IPS-11a (cell line): ENCODE results near the gene CACNG8.

Source experiments
- H3K4me3 ChIP-seq: one replicate; pipeline ENCODE4 v1.5.1; 2013; ENCODE audit warnings: low read depth, low read length, control low read depth

The CACNG8 gene

GRCh38 chr19:53992211-53992610 is 29.5 kb downstream of the CACNG8 start:
- no peak overlapping the region for H3K4me3 ChIP-seq

- H3K4me3 ChIP-seq: no peak overlapping the region
These were observed 30.1 kb downstream of the CACNG8 start for GRCh38 chr19:53992815-53993214.

GRCh38 chr19:53993448-53993847 is 30.7 kb downstream of the CACNG8 start:
- no peak overlapping the region for H3K4me3 ChIP-seq

GRCh38 chr19:53994811-53995210 is 32.1 kb downstream of the CACNG8 start:
- H3K4me3 ChIP-seq: no peak overlapping the region

GRCh38 chr19:53998223-53998622 is 35.5 kb downstream of the CACNG8 start:
- H3K4me3 ChIP-seq: no peak overlapping the region

- H3K4me3 ChIP-seq: no peak overlapping the region
These were observed 37.0 kb downstream of the CACNG8 start for GRCh38 chr19:53999694-54000093.

- no peak overlapping the region for H3K4me3 ChIP-seq
These were observed 38.8 kb downstream of the CACNG8 start for GRCh38 chr19:54001496-54001895.

- no peak overlapping the region for H3K4me3 ChIP-seq
These were observed 40.0 kb downstream of the CACNG8 start for GRCh38 chr19:54002495-54003315.

- no peak overlapping the region for H3K4me3 ChIP-seq
These were observed 46.7 kb downstream of the CACNG8 start for GRCh38 chr19:54009440-54009839.

- H3K4me3 ChIP-seq: no peak overlapping the region
These were observed 47.7 kb downstream of the CACNG8 start for GRCh38 chr19:54010474-54010873.

GRCh38 chr19:54011507-54012211 is 48.9 kb downstream of the CACNG8 start:
- no peak overlapping the region for H3K4me3 ChIP-seq

- H3K4me3 ChIP-seq: no peak overlapping the region
These were observed 51.1 kb downstream of the CACNG8 start for GRCh38 chr19:54013866-54014265.

- H3K4me3 ChIP-seq: no peak overlapping the region
These were observed 52.3 kb downstream of the CACNG8 start for GRCh38 chr19:54014920-54015560.

- no peak overlapping the region for H3K4me3 ChIP-seq
These were observed 54.5 kb downstream of the CACNG8 start for GRCh38 chr19:54017261-54017660.

- H3K4me3 ChIP-seq: no peak overlapping the region
These were observed 58.6 kb downstream of the CACNG8 start for GRCh38 chr19:54021363-54021762.

- H3K4me3 ChIP-seq: no peak overlapping the region
These were observed 59.2 kb downstream of the CACNG8 start for GRCh38 chr19:54021932-54022331.

- H3K4me3 ChIP-seq: no peak overlapping the region
These were observed 60.5 kb downstream of the CACNG8 start for GRCh38 chr19:54023191-54023590.

GRCh38 chr19:54024660-54025059 is 61.9 kb downstream of the CACNG8 start:
- no peak overlapping the region for H3K4me3 ChIP-seq

GRCh38 chr19:54026656-54027055 is 63.9 kb downstream of the CACNG8 start:
- H3K4me3 ChIP-seq: no peak overlapping the region

- no peak overlapping the region for H3K4me3 ChIP-seq
These were observed 66.6 kb downstream of the CACNG8 start for GRCh38 chr19:54029301-54029700.

GRCh38 chr19:54029930-54030490 is 67.3 kb downstream of the CACNG8 start:
- H3K4me3 ChIP-seq: no peak overlapping the region
